NT2/D1 (cell line): Measurements from ENCODE around the gene MED14.

ENCODE experiments used
- YY1 ChIP-seq: IDR thresholded peaks from 2 replicates; pipeline ENCODE4 v1.6.1; 2011; ENCODE audit not compliant: insufficient read length, insufficient read depth
- ZNF274 ChIP-seq: IDR thresholded peaks from 2 replicates; pipeline ENCODE4 v1.6.1; 2011; ENCODE audit warnings: mild to moderate bottlenecking, low read depth, low read length

GRCh38 chrX:40694802-40695201 lies 40.5 kb downstream of the MED14 start:
- no peak for TF ChIP-seq YY1
- TF ChIP-seq ZNF274: no peak
